Heart left ventricle (tissue), 13 donors: ENCODE data around the gene GAGE12E.
"Not testable (repeated sequence)": the region's sequence is repeated elsewhere in the genome, so short reads cannot be mapped to it uniquely, and the experiment has no call there.

Source experiments
- CTCF ChIP-seq, 12 donors: fragments of 200-600 bp; sonication (generic) in 4 of 12; IDR thresholded peaks; one replicate each; pipeline versions ENCODE4 v1.5.0 to v1.8.0; 2018 to 2022; ENCODE audit warnings: antibody characterized with exemption in 12 of 12, mild to moderate bottlenecking in 5 of 12
- POLR2A ChIP-seq, 2 donors: fragments of 450-650 bp; IDR thresholded peaks; one replicate each; pipeline ENCODE4 v1.6.1; 2017; ENCODE audit warnings: antibody characterized with exemption in 2 of 2, mild to moderate bottlenecking in 2 of 2, moderate library complexity in 2 of 2
- donor health status: ischemic (EF 13 %, LVEDD 7.1; RV severe dilation, severe dysfunction).
- donor health status: DM: no; HTN: yes; CAD: no.
- donor health status: DM: no; HTN: no; CAD: no.
- donor health status: ischemic (EF 25% LVEDD 6.9; RV normal size, moderate dysfunction).
- donor health status: ischemic (EF 25% LVEDD 5.7; RV mildly dilated, moderate dysfunction).
- donor health status: ischemic (EF 35%, LVEDD 5.7; RV mildly dilated, moderate dysfunction).
- donor health status: nonischemic (EF 11% LVEDD 7.7; RV severe dilation, severe dysfunction).
- donor health status: DM: yes; HTN: yes; CAD: no.
- donor health status: PGD.
- donor health status: ischemic (EF 29% LVEDD 5.4; RV normal size, mild dysfunction).
- donor health status: nonischemic (EF 23%, LVEDD 6.1; RV moderate dilation, normal function).

GRCh38 chrX:49569152-49569551 is 18.1 kb downstream of the GAGE12E start:
- not testable (repeated sequence) for TF ChIP-seq POLR2A, CTCF (IDR thresholded peaks at IDR 0.05)
